Erythroblast (primary cell): ENCODE measurements around the gene DENND5B.

Experiments used
- GATA1 ChIP-seq: IDR thresholded peaks from 2 replicates; pipeline ENCODE4 v1.6.1; 2011; ENCODE audit warnings: low read depth, mild to moderate bottlenecking, control low read depth, low read length, moderate library complexity
- POLR2A ChIP-seq: IDR thresholded peaks from 2 replicates; pipeline ENCODE4 v1.6.1; 2011; ENCODE audit warnings: mild to moderate bottlenecking, low read length

DNA sequence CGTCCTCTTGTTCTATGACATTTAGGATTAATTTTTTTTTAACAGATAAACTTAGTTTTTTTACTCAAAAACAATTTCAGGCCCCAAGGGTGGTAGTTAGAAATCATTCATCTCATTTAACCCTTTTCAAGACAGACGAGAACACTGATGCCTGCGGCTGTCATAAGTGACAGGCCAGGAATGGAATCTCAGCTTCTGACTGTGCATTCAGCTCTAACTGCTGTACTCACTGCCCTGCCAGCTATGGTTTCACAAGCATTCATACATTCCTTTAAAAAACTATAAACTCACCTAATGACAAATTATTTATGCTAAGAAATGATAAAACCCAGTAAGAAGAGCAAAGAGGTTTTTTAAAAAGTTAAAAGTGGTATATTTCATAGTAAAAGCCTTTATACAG lies 8.8 kb downstream of the DENND5B start:
- no peak for TF ChIP-seq POLR2A
- TF ChIP-seq GATA1: no peak
